Naive thymus-derived CD8-positive, alpha-beta T cell (primary cell): ENCODE data around the gene SVOPL. TPM values are rescaled to one million over a fixed set of nuclear protein-coding genes. Genes with fewer than 3 reads are reported as not detected.

Source experiments
- ATAC-seq, 2 donors: fragments of 150-1000 bp; cut with Tn5 transposase in 1 of 2; sonication (Bioruptor Pico), chemical (Tn5 transposase) in 1 of 2; 1 replicate in 1 of 2; 2 replicates in 1 of 2; pipeline ENCODE4 v1.10.0; 2021; ENCODE audit warnings: mild to moderate bottlenecking in 2 of 2, moderate library complexity in 2 of 2
- POLR2A ChIA-PET: fragments of 350-600 bp; sonication (Branson Sonifier 250); formaldehyde crosslinking; loops from one replicate; lab custom pipeline; 2021; ENCODE audit warnings: antibody characterized with exemption; lab: Charles Lee
- DNase-seq, 10 donors: peaks; one replicate each; pipeline versions ENCODE4 v3.0.0 to v3.0.0-alpha.2; 2020 to 2022
- H3K27ac Mint-ChIP-seq, 10 donors: one replicate each; pipeline ENCODE4 v1.8.0; 2020 to 2022; ENCODE audit warnings: mild to moderate bottlenecking in 10 of 10, mixed read lengths in 10 of 10, moderate library complexity in 4 of 10, inconsistent platforms in 1 of 10
- H3K27me3 Mint-ChIP-seq, 5 donors: one replicate each; pipeline ENCODE4 v1.8.0; 2021 to 2022; ENCODE audit warnings: mixed read lengths in 5 of 5
- H3K36me3 Mint-ChIP-seq, 3 donors: one replicate each; pipeline ENCODE4 v1.8.0; 2020 to 2022; ENCODE audit warnings: mixed read lengths in 3 of 3, mild to moderate bottlenecking in 2 of 3, inconsistent platforms in 1 of 3
- H3K4me1 Mint-ChIP-seq, 4 donors: one replicate each; pipeline ENCODE4 v1.8.0; 2021 to 2022; ENCODE audit warnings: mixed read lengths in 4 of 4
- H3K4me3 Mint-ChIP-seq, 10 donors: one replicate each; pipeline ENCODE4 v1.8.0; 2020 to 2022; ENCODE audit warnings: mild to moderate bottlenecking in 10 of 10, mixed read lengths in 10 of 10, moderate library complexity in 6 of 10, inconsistent platforms in 1 of 10
- H3K9me3 Mint-ChIP-seq, 9 donors: one replicate each; pipeline ENCODE4 v1.8.0; 2020 to 2022; ENCODE audit warnings: mixed read lengths in 9 of 9, mild to moderate bottlenecking in 3 of 9, inconsistent platforms in 1 of 9, moderate library complexity in 1 of 9
- polyA plus RNA-seq, 3 donors: library from polyadenylated mRNA; unstranded; fragments of 300-500 nt; fragmentation: Illumina TruSeq; gene quantifications; one replicate each; pipeline ENCODE4 v1.2.3, GENCODE V29; 2021
- total RNA-seq, 8 experiments: library from RNA in 2 of 8; stranded (reverse) in 2 of 8; gene quantifications; one replicate each; pipeline ENCODE4 v1.2.3 and lab custom pipeline; 2021 to 2026

Gene SVOPL
- total and polyA plus RNA-seq, 5 experiments from 2014 or later: 3.0 to 8.2 (median 3.7) TPM; not detected in 2

- H3K27me3 Mint-ChIP-seq: no peaks in the 10 kb centered on the region
- no peak overlapping the region for H3K4me3 Mint-ChIP-seq
- no peak for ATAC-seq
- no peak overlapping the region for H3K27ac Mint-ChIP-seq
- no peaks in the 10 kb centered on the region for H3K36me3 Mint-ChIP-seq
- DNase-seq: no peak
- no peaks in the 10 kb centered on the region for H3K9me3 Mint-ChIP-seq
- H3K4me1 Mint-ChIP-seq: peaks cover 0 to 16% (median 9%) of the 10 kb centered on the region in 4 donors
- POLR2A ChIA-PET: no interaction called here
Measured at GRCh38 chr7:138616085-138616484, 85.1 kb downstream of the SVOPL start.

- peaks cover 1 to 12% (median 6%) of the 10 kb centered on the region in 4 donors for H3K4me1 Mint-ChIP-seq
- ATAC-seq (no peak), DNase-seq (no peak)
- no peak overlapping the region for H3K4me3 Mint-ChIP-seq
- H3K36me3 Mint-ChIP-seq: no peaks in the 10 kb centered on the region
- H3K9me3 Mint-ChIP-seq: no peaks in the 10 kb centered on the region
- H3K27ac Mint-ChIP-seq: no peak overlapping the region
- H3K27me3 Mint-ChIP-seq: no peaks in the 10 kb centered on the region
- POLR2A ChIA-PET: no interaction called here
Measured at GRCh38 chr7:138613630-138614029, 87.5 kb downstream of the SVOPL start.

- DNase-seq (no peak), ATAC-seq (no peak)
- peaks cover 9 to 24% (median 16%) of the 10 kb centered on the region in 4 donors for H3K4me1 Mint-ChIP-seq
- H3K27me3 Mint-ChIP-seq: no peaks in the 10 kb centered on the region
- peak overlapping the region in 3 of 10 donors; percentile 19 to 54 (median 28) for H3K27ac Mint-ChIP-seq
- POLR2A ChIA-PET: no interaction called here
- H3K9me3 Mint-ChIP-seq: no peaks in the 10 kb centered on the region
- no peaks in the 10 kb centered on the region for H3K36me3 Mint-ChIP-seq
- H3K4me3 Mint-ChIP-seq: no peak overlapping the region
Measured at GRCh38 chr7:138610671-138611170, 90.4 kb downstream of the SVOPL start.

GRCh38 chr7:138608275-138608674 lies 92.9 kb downstream of the SVOPL start:
- no peaks in the 10 kb centered on the region for H3K36me3 Mint-ChIP-seq
- no peak for ATAC-seq
- H3K4me3 Mint-ChIP-seq: peak overlapping the region in 1 of 10 donors; percentile 36
- no peaks in the 10 kb centered on the region for H3K9me3 Mint-ChIP-seq
- H3K27me3 Mint-ChIP-seq: no peaks in the 10 kb centered on the region
- POLR2A ChIA-PET: no interaction called here
- no peak for DNase-seq
- H3K4me1 Mint-ChIP-seq: peaks cover 8 to 19% (median 12%) of the 10 kb centered on the region in 4 donors
- peak overlapping the region in 2 of 10 donors; percentile 17 to 63 for H3K27ac Mint-ChIP-seq

- POLR2A ChIA-PET: no interaction called here
- H3K27me3 Mint-ChIP-seq: no peaks in the 10 kb centered on the region
- no peaks in the 10 kb centered on the region for H3K9me3 Mint-ChIP-seq
- no peaks in the 10 kb centered on the region for H3K36me3 Mint-ChIP-seq
- no peak for ATAC-seq
- no peak for DNase-seq
- H3K27ac Mint-ChIP-seq: no peak overlapping the region
- peaks cover 9 to 21% (median 14%) of the 10 kb centered on the region in 4 donors for H3K4me1 Mint-ChIP-seq
- no peak overlapping the region for H3K4me3 Mint-ChIP-seq
Measured at GRCh38 chr7:138607216-138608126, 93.7 kb downstream of the SVOPL start.

- POLR2A ChIA-PET: no interaction called here
- ATAC-seq (no peak), DNase-seq (no peak)
- Mint-ChIP-seq H3K4me3 (no peak overlapping the region), H3K4me1 (peaks cover 9 to 23% (median 14%) of the 10 kb centered on the region in 4 donors), H3K36me3 (no peaks in the 10 kb centered on the region), H3K27ac (no peak overlapping the region), H3K27me3 (no peaks in the 10 kb centered on the region), H3K9me3 (no peaks in the 10 kb centered on the region)
Measured at GRCh38 chr7:138606236-138606635, 94.9 kb downstream of the SVOPL start.

GRCh38 chr7:138603549-138604318 lies 97.4 kb downstream of the SVOPL start:
- POLR2A ChIA-PET: no interaction called here
- H3K27me3 Mint-ChIP-seq: peaks cover 0 to 3% (median 0%) of the 10 kb centered on the region in 5 donors

GRCh38 chr7:138602451-138602850 lies 98.7 kb downstream of the SVOPL start:
- Mint-ChIP-seq H3K27ac (peak overlapping the region in 2 of 10 donors; percentile 45), H3K9me3 (no peaks in the 10 kb centered on the region), H3K36me3 (no peaks in the 10 kb centered on the region), H3K27me3 (peaks cover 0 to 3% (median 0%) of the 10 kb centered on the region in 5 donors), H3K4me3 (no peak overlapping the region), H3K4me1 (peaks cover under 1 to 12% (median 8%) of the 10 kb centered on the region in 4 donors)
- ATAC-seq (no peak), DNase-seq (no peak)
- POLR2A ChIA-PET: no interaction called here

More at GRCh38 chr7:138603549-138604318, 97.4 kb downstream of the SVOPL start:
- H3K27ac Mint-ChIP-seq: peak overlapping the region in 1 of 10 donors; percentile 51
- no peaks in the 10 kb centered on the region for H3K36me3 Mint-ChIP-seq
- no peak for DNase-seq
- peaks cover 8 to 23% (median 14%) of the 10 kb centered on the region in 4 donors for H3K4me1 Mint-ChIP-seq
- ATAC-seq: no peak
- no peaks in the 10 kb centered on the region for H3K9me3 Mint-ChIP-seq
- no peak overlapping the region for H3K4me3 Mint-ChIP-seq

GRCh38 chr7:138595454-138595853 lies 105.7 kb downstream of the SVOPL start:
- peaks cover 0 to 2% (median 0%) of the 10 kb centered on the region in 3 donors for H3K36me3 Mint-ChIP-seq
- no peak overlapping the region for H3K27ac Mint-ChIP-seq
- H3K27me3 Mint-ChIP-seq: peaks cover 0 to under 1% (median 0%) of the 10 kb centered on the region in 5 donors
- ATAC-seq: no peak
- H3K9me3 Mint-ChIP-seq: peaks cover 0 to 4% (median 0%) of the 10 kb centered on the region in 9 donors
- no peaks in the 10 kb centered on the region for H3K4me1 Mint-ChIP-seq
- no peak for DNase-seq
- no peak overlapping the region for H3K4me3 Mint-ChIP-seq
- POLR2A ChIA-PET: no interaction called here

GRCh38 chr7:138590154-138590553 lies 111.0 kb downstream of the SVOPL start:
- no peak overlapping the region for H3K4me3 Mint-ChIP-seq
- no peak for ATAC-seq

GRCh38 chr7:138588986-138589385 lies 112.2 kb downstream of the SVOPL start:
- peaks cover 16 to 35% (median 31%) of the 10 kb centered on the region in 3 donors for H3K36me3 Mint-ChIP-seq
- no peak overlapping the region for H3K27ac Mint-ChIP-seq
- H3K4me3 Mint-ChIP-seq: no peak overlapping the region
- H3K27me3 Mint-ChIP-seq: no peaks in the 10 kb centered on the region
- DNase-seq: no peak
- ATAC-seq: no peak
- POLR2A ChIA-PET: no interaction called here
- no peaks in the 10 kb centered on the region for H3K4me1 Mint-ChIP-seq
- H3K9me3 Mint-ChIP-seq: peaks cover 0 to 4% (median 0%) of the 10 kb centered on the region in 9 donors

More at GRCh38 chr7:138590154-138590553, 111.0 kb downstream of the SVOPL start:
- Mint-ChIP-seq H3K27ac (no peak overlapping the region), H3K36me3 (peaks cover 6 to 24% (median 20%) of the 10 kb centered on the region in 3 donors), H3K4me1 (no peaks in the 10 kb centered on the region), H3K27me3 (no peaks in the 10 kb centered on the region), H3K9me3 (peaks cover 0 to 4% (median 0%) of the 10 kb centered on the region in 9 donors)
- DNase-seq: no peak
- POLR2A ChIA-PET: no interaction called here

- no peak overlapping the region for H3K27ac Mint-ChIP-seq
- H3K4me1 Mint-ChIP-seq: no peaks in the 10 kb centered on the region
- H3K36me3 Mint-ChIP-seq: peaks cover 16 to 50% (median 42%) of the 10 kb centered on the region in 3 donors
- no peak overlapping the region for H3K4me3 Mint-ChIP-seq
- DNase-seq (no peak), ATAC-seq (no peak)
- peaks cover 0 to 4% (median 0%) of the 10 kb centered on the region in 9 donors for H3K9me3 Mint-ChIP-seq
- no peaks in the 10 kb centered on the region for H3K27me3 Mint-ChIP-seq
- POLR2A ChIA-PET: no interaction called here
Measured at GRCh38 chr7:138587485-138587884, 113.7 kb downstream of the SVOPL start.
